ENCODE results near the gene ADAMTS17.

GRCh38 chr15:100216182-100216581 lies 125.6 kb downstream of the ADAMTS17 start:
- TF ChIP-seq, protein P1, sequence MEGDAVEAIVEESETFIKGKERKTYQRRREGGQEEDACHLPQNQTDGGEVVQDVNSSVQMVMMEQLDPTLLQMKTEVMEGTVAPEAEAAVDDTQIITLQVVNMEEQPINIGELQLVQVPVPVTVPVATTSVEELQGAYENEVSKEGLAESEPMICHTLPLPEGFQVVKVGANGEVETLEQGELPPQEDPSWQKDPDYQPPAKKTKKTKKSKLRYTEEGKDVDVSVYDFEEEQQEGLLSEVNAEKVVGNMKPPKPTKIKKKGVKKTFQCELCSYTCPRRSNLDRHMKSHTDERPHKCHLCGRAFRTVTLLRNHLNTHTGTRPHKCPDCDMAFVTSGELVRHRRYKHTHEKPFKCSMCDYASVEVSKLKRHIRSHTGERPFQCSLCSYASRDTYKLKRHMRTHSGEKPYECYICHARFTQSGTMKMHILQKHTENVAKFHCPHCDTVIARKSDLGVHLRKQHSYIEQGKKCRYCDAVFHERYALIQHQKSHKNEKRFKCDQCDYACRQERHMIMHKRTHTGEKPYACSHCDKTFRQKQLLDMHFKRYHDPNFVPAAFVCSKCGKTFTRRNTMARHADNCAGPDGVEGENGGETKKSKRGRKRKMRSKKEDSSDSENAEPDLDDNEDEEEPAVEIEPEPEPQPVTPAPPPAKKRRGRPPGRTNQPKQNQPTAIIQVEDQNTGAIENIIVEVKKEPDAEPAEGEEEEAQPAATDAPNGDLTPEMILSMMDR (IDR thresholded peaks at IDR 0.05 in 4 of 5, conservative IDR thresholded peaks at IDR 0.05 in 1 of 5) = no peak
- no peak for TF ChIP-seq POLR2A (IDR thresholded peaks at IDR 0.05)
